Head of caudate nucleus (tissue), 42 donors: Measurements from ENCODE around the gene COL6A2.

Experiments used
- DNase-seq, 42 donors: peaks; one replicate each; pipeline versions ENCODE4 v3.0.0 to v3.0.0-alpha.2; 2020 to 2021; ENCODE audit warnings: mixed read lengths in 7 of 42
- intact Hi-C: fragments of 100-400 bp; cut with DNase I; formaldehyde crosslinking; loops from one replicate; pipeline ENCODE4 v1.15.0; 2022

Gene COL6A2

GRCh38 chr21:46088189-46088588 is 9.7 kb upstream of the COL6A2 start:
- DNase-seq: no peak
- intact Hi-C loops: no loop called here

GRCh38 chr21:46089285-46089684 is 8.6 kb upstream of the COL6A2 start:
- DNase-seq: peak in 1 of 42 donors; percentile 2
- intact Hi-C loops: no loop called here

DNA sequence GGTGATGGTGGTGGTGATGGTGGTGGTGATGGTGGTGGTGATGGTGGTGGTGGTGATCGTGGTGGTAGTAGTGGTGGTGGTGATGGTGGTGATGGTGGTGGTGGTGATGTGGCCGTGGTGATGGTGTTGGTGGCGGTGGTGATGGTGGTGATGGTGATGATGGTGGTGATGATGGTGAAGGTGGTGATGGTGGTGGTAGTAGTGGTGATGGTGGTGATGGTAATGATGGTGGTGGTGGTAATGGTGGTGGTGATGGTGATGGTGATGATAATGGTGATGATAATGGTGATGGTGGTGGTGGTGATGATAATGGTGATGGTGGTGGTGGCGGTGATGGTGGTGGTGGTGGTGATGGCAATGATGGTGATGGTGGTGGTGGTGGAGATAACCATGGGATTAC is 6.8 kb upstream of the COL6A2 start:
- DNase-seq: peak in 1 of 42 donors; percentile 7
- intact Hi-C loops: no loop called here

GRCh38 chr21:46091631-46092025 is 6.3 kb upstream of the COL6A2 start:
- intact Hi-C loops: no loop called here
- DNase-seq: peak in 2 of 42 donors; percentile 8 to 17

DNA sequence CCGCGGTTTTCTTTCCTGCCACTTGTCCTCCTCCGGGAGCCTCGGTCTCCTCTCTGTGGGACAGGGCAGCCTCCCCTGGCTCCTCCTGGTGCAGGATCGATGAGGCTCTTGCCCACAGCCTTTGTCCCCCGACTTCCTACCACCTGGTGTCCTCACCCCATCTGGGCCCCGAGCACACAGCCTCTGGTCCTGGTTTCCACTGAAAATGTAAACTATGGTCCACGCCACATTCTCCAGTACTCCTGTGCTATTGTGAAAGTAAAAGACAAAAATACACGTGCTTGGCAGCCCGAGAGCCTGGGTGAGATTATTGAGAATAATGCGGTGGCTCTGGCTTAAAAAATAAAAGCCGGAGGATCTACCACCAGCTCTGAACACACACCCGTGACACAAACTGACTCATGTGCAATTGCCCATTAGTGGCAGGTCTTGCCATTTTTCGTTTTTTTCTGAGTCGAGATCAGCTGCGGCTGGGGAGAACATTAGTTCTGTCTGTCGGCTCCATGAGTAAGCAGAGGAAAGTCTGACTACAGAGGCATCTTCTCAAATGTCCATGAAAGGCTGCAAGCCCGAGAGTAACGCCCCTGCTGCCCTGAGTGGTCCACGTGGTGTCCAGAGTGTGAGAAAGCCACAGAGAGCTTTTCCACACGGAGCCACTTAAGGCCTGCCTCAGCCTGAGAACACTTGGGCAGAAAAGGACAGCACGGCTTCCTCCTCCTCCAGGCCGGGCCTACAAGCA is 5.7 kb upstream of the COL6A2 start:
- intact Hi-C loops: no loop called here
- peak in 3 of 42 donors; percentile 6 to 23 (median 15) for DNase-seq

DNA sequence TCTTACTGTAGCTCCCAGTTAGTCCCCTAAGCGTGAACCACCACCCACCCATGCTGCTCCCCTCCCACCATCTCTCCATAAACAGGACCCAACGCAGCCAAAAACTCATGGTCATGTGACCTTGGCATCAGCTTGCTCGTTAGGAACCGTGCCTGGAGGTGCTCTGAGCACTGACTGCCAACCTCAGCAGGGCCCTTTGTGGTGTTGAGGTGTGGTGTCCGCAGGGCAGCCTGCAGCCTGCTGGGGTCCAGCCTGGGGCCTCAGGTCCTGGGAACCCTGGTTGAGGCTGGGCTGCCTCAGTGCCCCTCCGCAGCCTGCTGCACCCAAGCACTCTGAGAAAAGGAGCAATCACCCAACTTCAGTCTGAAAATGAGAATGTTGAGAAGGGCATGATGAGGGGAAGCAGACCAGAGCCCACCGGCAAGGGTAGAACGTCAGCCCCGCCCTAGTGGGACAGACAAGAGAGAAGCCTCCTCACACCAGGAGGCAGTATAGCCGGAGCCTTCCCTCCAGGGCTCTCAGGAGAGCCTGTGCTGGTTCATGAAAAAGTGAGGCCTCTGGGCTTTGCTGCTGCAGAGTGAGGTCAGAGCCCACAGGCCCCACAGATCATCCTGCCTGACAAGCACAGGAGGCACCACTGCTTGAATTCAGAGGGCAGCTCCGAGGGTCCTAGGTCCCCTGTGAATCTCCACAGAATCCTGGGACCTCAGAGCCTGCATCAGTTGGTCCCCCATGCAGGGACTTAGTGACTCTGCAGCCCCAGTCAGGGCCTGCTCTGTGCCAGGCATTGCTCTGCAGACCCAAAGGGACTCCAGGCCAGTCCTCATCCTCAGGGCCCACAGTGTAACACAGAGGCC is 4.9 kb upstream of the COL6A2 start:
- DNase-seq: peak in 1 of 42 donors; percentile 27
- intact Hi-C loops: no loop called here

- intact Hi-C loops: no loop called here
- DNase-seq: peak in 4 of 42 donors; percentile 5 to 31 (median 18)
These were observed 4.1 kb upstream of the COL6A2 start for GRCh38 chr21:46093668-46094400.

DNA sequence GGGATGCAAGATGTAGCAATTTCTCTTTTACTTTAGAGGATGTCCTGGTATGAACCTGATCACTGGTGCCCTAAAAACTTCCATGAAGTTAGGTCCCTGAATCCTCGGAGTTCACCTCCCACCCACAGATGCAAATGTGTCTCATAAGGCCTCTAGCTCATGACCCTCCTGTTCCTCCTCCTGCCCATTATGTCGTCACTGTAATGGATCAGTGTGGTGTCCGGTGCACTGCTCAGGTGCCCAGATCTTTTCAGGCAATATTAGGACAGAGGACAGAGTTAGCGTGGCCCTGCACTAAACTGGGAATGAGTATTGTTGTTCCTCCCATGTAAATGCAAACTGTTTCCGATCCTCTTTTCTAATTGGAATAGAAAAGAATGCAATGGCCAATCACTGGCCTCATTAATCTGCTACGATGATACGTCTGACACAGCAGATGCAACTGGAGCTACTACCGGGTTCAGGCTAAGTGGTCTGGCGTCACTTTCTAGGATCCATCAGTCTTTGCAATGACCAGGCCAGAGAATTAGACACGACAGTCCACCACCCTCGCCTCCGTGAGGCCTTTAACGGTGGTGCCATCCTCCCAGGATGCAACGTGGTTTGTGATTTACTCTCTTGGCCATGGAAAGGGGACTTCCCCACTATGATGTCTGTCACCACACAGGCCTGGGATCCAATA is 3.4 kb upstream of the COL6A2 start:
- peak in 4 of 42 donors; percentile 1 to 16 (median 10) for DNase-seq
- intact Hi-C loops: no loop called here

GRCh38 chr21:46095083-46095719 is 2.7 kb upstream of the COL6A2 start:
- intact Hi-C loops: no loop called here
- peak in 2 of 42 donors; percentile 10 to 12 for DNase-seq

GRCh38 chr21:46095814-46096595 is 1.9 kb upstream of the COL6A2 start:
- intact Hi-C loops: no loop called here
- DNase-seq: peak in 6 of 42 donors; percentile 4 to 30 (median 12)

- intact Hi-C loops: no loop called here
- DNase-seq: peak in 8 of 42 donors; percentile 2 to 31 (median 7)
These were observed 1.1 kb upstream of the COL6A2 start for GRCh38 chr21:46096596-46097335.

GRCh38 chr21:46098303-46099141 is 610 bp downstream of the COL6A2 start:
- intact Hi-C loops: no loop called here
- DNase-seq: peak in 13 of 42 donors; percentile 2 to 28 (median 10)

GRCh38 chr21:46099476-46099875 is 1.6 kb downstream of the COL6A2 start:
- DNase-seq: peak in 14 of 42 donors; percentile 0 to 40 (median 12)
- intact Hi-C loops: no loop called here

DNA sequence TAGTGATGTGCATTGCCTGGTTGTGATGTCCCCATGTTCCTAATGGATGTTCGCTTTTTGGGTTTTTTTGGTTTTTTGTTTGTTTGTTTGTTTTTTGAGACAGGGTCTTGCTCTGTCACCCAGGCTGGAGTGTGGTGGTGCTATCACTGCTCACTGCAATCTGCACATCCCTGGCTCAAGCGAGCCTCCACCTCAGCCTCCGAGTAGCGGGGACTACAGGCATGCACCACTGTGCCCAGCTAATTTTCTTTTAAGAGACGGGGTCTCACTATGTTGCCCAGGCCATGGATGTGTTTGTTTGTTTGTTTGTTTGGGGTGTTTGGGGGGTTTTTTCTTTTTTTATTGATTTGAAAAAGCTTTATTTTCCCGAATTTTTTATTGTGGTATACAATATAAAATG is 2.1 kb downstream of the COL6A2 start:
- intact Hi-C loops: no loop called here
- peak in 4 of 42 donors; percentile 3 to 25 (median 18) for DNase-seq

DNA sequence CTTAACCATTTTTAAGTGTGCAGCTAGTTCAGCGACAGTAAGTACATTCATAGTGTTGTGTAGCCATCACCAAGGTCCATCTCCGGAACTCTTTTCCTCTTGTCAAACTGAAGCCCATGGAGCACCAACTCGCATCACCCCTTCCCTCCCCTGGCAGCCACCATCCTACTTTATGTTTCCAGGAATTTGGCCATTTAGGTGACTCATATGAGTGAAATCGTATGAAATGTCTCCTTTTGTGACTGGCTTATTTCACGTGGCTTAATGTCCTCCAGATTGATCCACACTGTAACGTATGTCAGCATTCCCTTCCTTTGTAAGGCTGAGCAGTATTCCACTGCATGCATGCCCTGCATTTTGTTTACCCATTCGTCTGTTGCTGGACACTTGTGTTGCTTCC is 2.5 kb downstream of the COL6A2 start:
- DNase-seq: peak in 1 of 42 donors; percentile 8

GRCh38 chr21:46100906-46101305 is 3.0 kb downstream of the COL6A2 start:
- peak in 2 of 42 donors; percentile 5 to 12 for DNase-seq
- intact Hi-C loops: no loop called here

More for the DNA sequence above, 2.5 kb downstream of the COL6A2 start:
- intact Hi-C loops: no loop called here
